ENCODE measurements around the gene OR2T10. TPM values are rescaled to one million over a fixed set of nuclear protein-coding genes. Genes with fewer than 3 reads are reported as not detected.
"Not testable (repeated sequence)": the region's sequence is repeated elsewhere in the genome, so short reads cannot be mapped to it uniquely, and the experiment has no call there.

The OR2T10 gene
- total RNA-seq, 2 donors from 2014 or later, result not detected

DNA sequence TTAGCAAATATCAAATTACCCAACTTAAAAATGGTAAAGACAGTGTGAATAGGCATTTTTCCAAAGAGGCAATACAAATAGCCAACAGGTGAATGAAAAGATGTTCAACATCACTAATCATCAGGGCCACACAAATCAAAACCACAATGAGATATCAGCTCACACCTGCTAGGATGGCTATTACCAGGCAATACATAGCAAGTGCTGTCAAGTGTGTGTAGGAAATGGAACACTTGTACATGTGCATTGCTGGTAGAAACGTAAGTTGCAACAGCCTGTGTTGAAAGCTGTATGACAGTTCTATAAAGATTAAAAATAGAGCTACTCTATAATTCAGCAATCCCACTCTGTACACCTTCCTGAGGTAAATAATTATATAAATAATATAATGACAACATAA is 25.5 kb downstream of the OR2T10 start:
- not testable (repeated sequence) for H3K36me3 Mint-ChIP-seq (ENCODE audit: low read depth); H3K4me1 ChIP-seq (ENCODE audit: control insufficient read depth, insufficient read depth, low read length); H3K27me3 ChIP-seq (ENCODE audit: control insufficient read depth, insufficient read depth, low read length, poor library complexity, severe bottlenecking); DNase-seq; H3K27me3 Mint-ChIP-seq (ENCODE audit: insufficient read depth); H3K4me1 Mint-ChIP-seq; H3K9ac ChIP-seq (ENCODE audit: extremely low read depth, low read length, poor library complexity, severe bottlenecking); H3K9me3 ChIP-seq (ENCODE audit: control insufficient read depth, low read length); H3K4me3 ChIP-seq (ENCODE audit: low read length); H3K27ac Mint-ChIP-seq; H3K36me3 ChIP-seq (ENCODE audit: control insufficient read depth, insufficient read depth, low read length); H3K27ac ChIP-seq (ENCODE audit: low read depth, low read length); H3K4me3 Mint-ChIP-seq
- H3K9me3 Mint-ChIP-seq, result peaks cover 48% of the 10 kb centered on the region
- WGBS, 2 experiments (ENCODE audit: insufficient coverage in 1 of 2, insufficient read length in 1 of 2), result no CpG with 5 or more reads among the region's 1 CpG

DNA sequence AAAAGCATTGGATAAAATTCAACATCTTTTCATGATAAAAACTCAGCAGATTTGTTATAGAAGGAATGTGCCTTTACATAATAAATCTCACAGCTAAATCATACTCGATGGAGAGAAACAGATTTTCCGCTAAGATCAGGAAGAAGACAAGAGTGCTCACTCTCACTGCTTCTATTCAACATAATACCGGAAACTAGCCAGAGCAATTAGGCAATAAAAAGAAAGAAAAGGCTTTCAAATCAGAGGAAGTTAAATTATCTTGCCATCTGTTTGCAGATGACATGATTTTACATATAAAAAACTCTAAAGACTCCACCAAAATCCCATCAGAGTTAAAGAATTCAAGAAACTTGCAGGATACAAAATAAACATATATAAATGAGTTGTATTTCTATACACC is 26.7 kb downstream of the OR2T10 start:
- DNase-seq; H3K4me3 ChIP-seq (ENCODE audit: low read length); H3K27me3 Mint-ChIP-seq (ENCODE audit: insufficient read depth); H3K36me3 Mint-ChIP-seq (ENCODE audit: low read depth); H3K36me3 ChIP-seq (ENCODE audit: control insufficient read depth, insufficient read depth, low read length); H3K9ac ChIP-seq (ENCODE audit: extremely low read depth, low read length, poor library complexity, severe bottlenecking); H3K27ac Mint-ChIP-seq; H3K9me3 ChIP-seq (ENCODE audit: control insufficient read depth, low read length); H3K27me3 ChIP-seq (ENCODE audit: control insufficient read depth, insufficient read depth, low read length, poor library complexity, severe bottlenecking); H3K27ac ChIP-seq (ENCODE audit: low read depth, low read length); H3K4me1 Mint-ChIP-seq; H3K4me3 Mint-ChIP-seq; H3K4me1 ChIP-seq (ENCODE audit: control insufficient read depth, insufficient read depth, low read length): not testable (repeated sequence)
- WGBS, 2 experiments (ENCODE audit: insufficient coverage in 1 of 2, insufficient read length in 1 of 2), result 80% methylated on average over 3 of the region's 3 CpGs; no CpG with 5 or more reads in 1 of the 2 experiments
- peaks cover 37% of the 10 kb centered on the region for H3K9me3 Mint-ChIP-seq

DNA sequence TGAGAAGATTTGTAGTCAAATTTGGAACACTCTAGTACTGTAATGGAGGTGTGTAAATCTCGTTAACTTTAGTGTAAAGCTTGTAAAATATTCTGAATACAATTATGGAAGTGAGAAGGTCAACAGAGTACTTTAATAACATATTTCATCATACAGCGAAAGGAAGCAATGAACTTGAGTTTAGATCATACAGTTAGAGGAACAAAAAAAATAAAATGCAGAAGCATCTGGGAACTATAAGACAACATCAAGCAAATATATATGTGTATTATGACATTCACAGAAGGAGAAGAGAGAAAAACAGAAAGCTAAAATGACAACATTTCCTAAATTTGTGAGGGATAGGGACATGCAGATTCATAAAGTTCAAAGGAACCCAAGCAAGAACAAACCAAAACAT is 28.5 kb downstream of the OR2T10 start:
- not testable (repeated sequence) for H3K27me3 Mint-ChIP-seq (ENCODE audit: insufficient read depth)

GRCh38 chr1:248565530-248566373 is 31.7 kb downstream of the OR2T10 start:
- DNase-seq; H3K27ac Mint-ChIP-seq; H3K4me3 Mint-ChIP-seq; H3K27ac ChIP-seq (ENCODE audit: low read depth, low read length); H3K4me1 ChIP-seq (ENCODE audit: control insufficient read depth, insufficient read depth, low read length); H3K36me3 Mint-ChIP-seq (ENCODE audit: low read depth); H3K4me1 Mint-ChIP-seq; H3K36me3 ChIP-seq (ENCODE audit: control insufficient read depth, insufficient read depth, low read length); H3K9ac ChIP-seq (ENCODE audit: extremely low read depth, low read length, poor library complexity, severe bottlenecking); H3K9me3 ChIP-seq (ENCODE audit: control insufficient read depth, low read length); H3K27me3 Mint-ChIP-seq (ENCODE audit: insufficient read depth); H3K27me3 ChIP-seq (ENCODE audit: control insufficient read depth, insufficient read depth, low read length, poor library complexity, severe bottlenecking); H3K4me3 ChIP-seq (ENCODE audit: low read length): not testable (repeated sequence)
- WGBS, 2 experiments (ENCODE audit: insufficient coverage in 1 of 2, insufficient read length in 1 of 2), result 66 to 89% methylated on average over 3 to 9 of the region's 11 CpGs
- peaks cover 21% of the 10 kb centered on the region for H3K9me3 Mint-ChIP-seq

More for the DNA sequence above, 28.5 kb downstream of the OR2T10 start:
- H3K36me3 ChIP-seq (ENCODE audit: control insufficient read depth, insufficient read depth, low read length); DNase-seq; H3K4me3 ChIP-seq (ENCODE audit: low read length); H3K27ac ChIP-seq (ENCODE audit: low read depth, low read length); H3K27ac Mint-ChIP-seq; H3K9me3 ChIP-seq (ENCODE audit: control insufficient read depth, low read length); H3K4me1 Mint-ChIP-seq; H3K27me3 ChIP-seq (ENCODE audit: control insufficient read depth, insufficient read depth, low read length, poor library complexity, severe bottlenecking); H3K4me3 Mint-ChIP-seq; H3K9ac ChIP-seq (ENCODE audit: extremely low read depth, low read length, poor library complexity, severe bottlenecking); H3K4me1 ChIP-seq (ENCODE audit: control insufficient read depth, insufficient read depth, low read length); H3K36me3 Mint-ChIP-seq (ENCODE audit: low read depth): not testable (repeated sequence)
- WGBS, 2 experiments (ENCODE audit: insufficient coverage in 1 of 2, insufficient read length in 1 of 2), result 20% methylated on average over 1 of the region's 2 CpGs; no CpG with 5 or more reads in 1 of the 2 experiments
- peaks cover 28% of the 10 kb centered on the region for H3K9me3 Mint-ChIP-seq

GRCh38 chr1:248562672-248563071 is 34.8 kb downstream of the OR2T10 start, which contains the start of gene OR2T29:
Gene OR2T29 (minus strand): TSS chr1:248562772. CDS start chr1:248559491, 3,281 bp downstream.
- H3K27me3 Mint-ChIP-seq (ENCODE audit: insufficient read depth); H3K27me3 ChIP-seq (ENCODE audit: control insufficient read depth, insufficient read depth, low read length, poor library complexity, severe bottlenecking); H3K27ac Mint-ChIP-seq; H3K36me3 ChIP-seq (ENCODE audit: control insufficient read depth, insufficient read depth, low read length); H3K9me3 ChIP-seq (ENCODE audit: control insufficient read depth, low read length); H3K9me3 Mint-ChIP-seq; H3K36me3 Mint-ChIP-seq (ENCODE audit: low read depth); H3K9ac ChIP-seq (ENCODE audit: extremely low read depth, low read length, poor library complexity, severe bottlenecking); H3K4me3 ChIP-seq (ENCODE audit: low read length); H3K4me1 Mint-ChIP-seq; H3K27ac ChIP-seq (ENCODE audit: low read depth, low read length); DNase-seq; H3K4me3 Mint-ChIP-seq; H3K4me1 ChIP-seq (ENCODE audit: control insufficient read depth, insufficient read depth, low read length): not testable (repeated sequence)
- WGBS, 2 experiments (ENCODE audit: insufficient coverage in 1 of 2, insufficient read length in 1 of 2), result 91% methylated on average over 1 of the region's 3 CpGs; no CpG with 5 or more reads in 1 of the 2 experiments

- not testable (repeated sequence) for H3K9ac ChIP-seq (ENCODE audit: extremely low read depth, low read length, poor library complexity, severe bottlenecking); DNase-seq; H3K9me3 ChIP-seq (ENCODE audit: control insufficient read depth, low read length); H3K27ac ChIP-seq (ENCODE audit: low read depth, low read length); H3K4me3 Mint-ChIP-seq; H3K36me3 Mint-ChIP-seq (ENCODE audit: low read depth); H3K27me3 ChIP-seq (ENCODE audit: control insufficient read depth, insufficient read depth, low read length, poor library complexity, severe bottlenecking); H3K27ac Mint-ChIP-seq; H3K9me3 Mint-ChIP-seq; H3K4me1 ChIP-seq (ENCODE audit: control insufficient read depth, insufficient read depth, low read length); H3K4me3 ChIP-seq (ENCODE audit: low read length); H3K27me3 Mint-ChIP-seq (ENCODE audit: insufficient read depth); H3K36me3 ChIP-seq (ENCODE audit: control insufficient read depth, insufficient read depth, low read length); H3K4me1 Mint-ChIP-seq
- WGBS, 2 experiments (ENCODE audit: insufficient coverage in 1 of 2, insufficient read length in 1 of 2), result no CpG with 5 or more reads among the region's 6 CpGs
Measured at GRCh38 chr1:248551027-248551426, 46.5 kb downstream of the OR2T10 start.

GRCh38 chr1:248547383-248547782 is 50.1 kb downstream of the OR2T10 start:
- H3K27me3 ChIP-seq (ENCODE audit: control insufficient read depth, insufficient read depth, low read length, poor library complexity, severe bottlenecking); H3K4me1 Mint-ChIP-seq; H3K9ac ChIP-seq (ENCODE audit: extremely low read depth, low read length, poor library complexity, severe bottlenecking); H3K9me3 Mint-ChIP-seq; H3K4me3 ChIP-seq (ENCODE audit: low read length); H3K9me3 ChIP-seq (ENCODE audit: control insufficient read depth, low read length); H3K4me3 Mint-ChIP-seq; H3K27me3 Mint-ChIP-seq (ENCODE audit: insufficient read depth); H3K27ac Mint-ChIP-seq; H3K36me3 ChIP-seq (ENCODE audit: control insufficient read depth, insufficient read depth, low read length); DNase-seq; H3K4me1 ChIP-seq (ENCODE audit: control insufficient read depth, insufficient read depth, low read length); H3K36me3 Mint-ChIP-seq (ENCODE audit: low read depth); H3K27ac ChIP-seq (ENCODE audit: low read depth, low read length): not testable (repeated sequence)
- WGBS, 2 experiments (ENCODE audit: insufficient coverage in 1 of 2, insufficient read length in 1 of 2), result no CpG with 5 or more reads among the region's 2 CpGs

All from endodermal cell (in vitro differentiated cells).